B cell (primary cell): ENCODE data around the gene SHC2.

ENCODE experiments used
- CTCF ChIP-seq: fragments of 200-600 bp; IDR thresholded peaks from one replicate; pipeline ENCODE4 v1.8.0; 2022; ENCODE audit warnings: antibody characterized with exemption, mild to moderate bottlenecking
- EZH2 ChIP-seq: IDR thresholded peaks from 2 replicates; pipeline ENCODE4 v1.6.1; 2012; ENCODE audit warnings: borderline replicate concordance, low read depth, mild to moderate bottlenecking, moderate library complexity, low read length; ENCODE audit not compliant: insufficient read depth, poor library complexity, severe bottlenecking

- TF ChIP-seq CTCF (no peak), EZH2 (no peak)
Measured at GRCh38 chr19:384799-385169, 76.0 kb downstream of the SHC2 start.
